ENCODE data around the gene IGSF3.
A peak's percentile ranks its signal among the peaks of the same experiment; 100 is the strongest.

Gene IGSF3

GRCh38 chr1:116556289-116557006, 111.1 kb downstream of the IGSF3 start:
- DNase-seq (ENCODE audit: low read depth): peak; percentile 50

GRCh38 chr1:116554924-116555323, 112.6 kb downstream of the IGSF3 start:
- DNase-seq (ENCODE audit: low read depth): no peak

GRCh38 chr1:116553386-116554115, 114.0 kb downstream of the IGSF3 start:
- DNase-seq (ENCODE audit: low read depth): no peak

- DNase-seq (ENCODE audit: low read depth): no peak
Observed at GRCh38 chr1:116546354-116546977, 121.1 kb downstream of the IGSF3 start.

DNA sequence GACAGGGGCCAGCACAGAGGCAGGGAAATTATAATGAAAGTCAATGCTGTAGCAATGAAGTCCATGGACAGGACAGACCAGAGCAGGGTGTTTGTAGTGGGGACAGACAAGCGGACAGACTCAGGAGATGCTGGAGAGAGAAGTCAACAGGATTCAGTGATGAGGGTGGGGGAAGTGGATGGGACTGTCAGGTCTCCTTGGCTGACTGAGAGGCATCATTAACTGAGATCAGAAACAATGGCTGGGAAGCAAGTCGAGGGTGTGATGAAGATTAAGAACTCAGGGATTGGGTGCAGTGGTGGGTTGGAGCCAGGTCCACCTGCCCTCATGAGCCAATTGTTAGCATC, 122.2 kb downstream of the IGSF3 start:
- DNase-seq (ENCODE audit: low read depth): no peak

DNA sequence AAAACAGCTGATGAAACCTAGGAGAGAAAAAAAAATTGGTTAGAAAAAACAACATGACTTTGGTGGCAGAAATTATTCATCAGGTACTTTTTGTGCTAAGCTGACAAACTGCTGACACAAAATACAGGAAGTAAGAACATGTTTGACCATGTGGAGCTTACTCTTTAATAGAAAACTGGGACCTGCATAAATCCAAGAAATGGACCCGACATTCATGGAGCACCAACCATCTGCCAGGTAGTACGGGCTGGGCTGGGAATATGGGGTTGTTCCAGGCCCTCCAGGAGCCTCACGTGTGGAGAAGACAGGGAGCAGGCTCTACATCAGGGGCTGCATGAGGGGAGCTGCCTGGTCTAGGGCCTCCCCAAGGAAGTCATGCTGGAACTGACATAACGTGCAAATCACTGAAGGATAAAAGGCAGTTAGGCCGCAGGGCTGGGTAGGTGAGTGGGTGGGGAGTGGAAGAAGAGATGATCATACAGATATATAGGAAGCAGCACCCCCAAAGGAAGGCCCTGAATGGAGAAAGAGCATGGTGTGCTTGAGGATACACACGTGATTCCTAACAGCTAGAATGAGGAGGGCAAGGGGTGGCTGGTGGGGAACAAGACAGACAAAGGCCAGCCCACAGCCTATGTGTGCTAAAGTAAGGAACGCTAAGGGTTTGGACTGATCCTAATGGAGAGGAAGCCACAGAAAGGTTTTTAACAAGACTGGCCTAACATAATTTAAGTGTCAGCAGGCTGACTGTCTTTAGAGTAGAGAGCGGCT, 122.8 kb downstream of the IGSF3 start:
- DNase-seq (ENCODE audit: low read depth): no peak

DNA sequence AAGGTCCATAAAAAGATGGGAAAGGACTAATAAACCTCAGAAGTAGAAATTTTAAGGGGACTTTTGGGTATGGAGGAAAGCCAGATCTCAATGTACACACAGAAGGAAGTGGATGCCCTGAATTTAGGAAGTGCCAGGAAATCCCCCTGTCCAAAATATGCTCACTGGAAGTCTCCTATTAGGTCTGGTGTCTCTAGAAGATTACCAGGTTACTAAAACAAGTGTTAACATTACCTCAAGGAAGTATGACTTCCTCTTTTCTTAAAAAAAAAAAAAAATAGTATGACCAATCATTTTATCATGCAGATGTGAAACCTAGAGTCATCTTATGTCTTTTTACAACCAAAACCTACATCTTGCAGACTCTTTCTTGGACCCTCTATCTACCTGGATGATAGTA, 127.4 kb downstream of the IGSF3 start:
- DNase-seq (ENCODE audit: low read depth): no peak

DNA sequence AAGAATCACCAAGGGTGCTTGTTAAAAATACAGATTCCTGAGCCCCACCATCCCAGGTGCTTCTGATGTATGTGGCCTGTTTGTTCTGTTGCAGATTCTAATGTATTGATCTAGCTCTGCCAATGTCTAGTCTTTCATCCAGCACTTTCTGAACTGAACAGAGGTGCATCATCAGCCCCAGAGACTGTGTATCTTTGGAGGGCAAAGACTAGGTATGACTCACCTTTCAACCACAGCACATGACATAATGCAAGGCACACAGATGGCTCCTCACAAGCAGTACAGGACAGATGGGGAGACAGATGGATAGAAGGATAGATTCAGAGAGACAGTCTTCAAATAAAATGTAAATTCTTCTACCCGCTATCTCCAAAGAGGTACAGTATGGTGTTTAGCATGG, 129.0 kb downstream of the IGSF3 start:
- no peak for DNase-seq (ENCODE audit: low read depth)

- no peak for DNase-seq (ENCODE audit: low read depth)
Observed at GRCh38 chr1:116537898-116538297, 129.6 kb downstream of the IGSF3 start.

- no peak for DNase-seq (ENCODE audit: low read depth)
Observed at GRCh38 chr1:116537040-116537831, 130.3 kb downstream of the IGSF3 start.

- no peak for DNase-seq (ENCODE audit: low read depth)
Observed at GRCh38 chr1:116534014-116534739, 133.4 kb downstream of the IGSF3 start.

- no peak for DNase-seq (ENCODE audit: low read depth)
Observed at GRCh38 chr1:116533429-116533820, 134.1 kb downstream of the IGSF3 start.

DNA sequence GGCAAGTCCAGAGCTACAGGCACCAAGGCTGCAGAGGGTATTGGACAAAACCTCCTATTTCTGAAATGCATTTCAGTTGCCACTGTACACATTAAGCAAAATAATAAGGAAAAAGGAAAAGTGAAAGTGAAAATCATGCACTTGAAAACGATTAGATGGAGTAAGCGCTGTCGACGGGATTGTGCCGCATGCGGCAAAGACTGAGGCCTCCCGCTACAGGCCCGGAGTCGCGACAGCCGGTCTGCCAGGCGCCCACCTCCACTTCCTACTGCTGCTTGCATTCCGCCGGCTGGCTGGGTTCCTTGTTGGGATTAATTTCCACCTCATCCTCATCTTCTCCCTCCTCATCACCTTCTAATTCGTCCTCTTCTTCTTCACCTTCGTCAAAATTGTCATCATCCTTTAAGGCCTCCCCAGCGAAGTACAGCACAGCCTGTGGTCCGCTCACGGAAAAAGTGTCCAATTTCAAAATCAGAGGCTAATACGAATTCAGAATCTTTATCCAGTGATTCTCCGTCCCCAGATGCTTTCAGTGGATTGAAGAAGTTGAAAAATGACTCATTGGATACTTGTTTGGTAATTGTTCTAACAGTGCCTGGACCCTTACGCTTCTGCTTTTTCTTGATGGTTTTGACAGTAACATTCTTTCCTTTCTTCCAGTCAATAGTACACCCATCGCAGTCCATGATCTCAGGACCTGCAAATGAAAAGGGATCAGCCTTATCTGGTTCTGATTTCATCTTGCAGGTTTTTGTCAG, 134.7 kb downstream of the IGSF3 start:
- DNase-seq (ENCODE audit: low read depth): no peak

- DNase-seq (ENCODE audit: low read depth): no peak
Observed at GRCh38 chr1:116531917-116532316, 135.6 kb downstream of the IGSF3 start.

- DNase-seq (ENCODE audit: low read depth): no peak
Observed at GRCh38 chr1:116529681-116530080, 137.9 kb downstream of the IGSF3 start.

DNA sequence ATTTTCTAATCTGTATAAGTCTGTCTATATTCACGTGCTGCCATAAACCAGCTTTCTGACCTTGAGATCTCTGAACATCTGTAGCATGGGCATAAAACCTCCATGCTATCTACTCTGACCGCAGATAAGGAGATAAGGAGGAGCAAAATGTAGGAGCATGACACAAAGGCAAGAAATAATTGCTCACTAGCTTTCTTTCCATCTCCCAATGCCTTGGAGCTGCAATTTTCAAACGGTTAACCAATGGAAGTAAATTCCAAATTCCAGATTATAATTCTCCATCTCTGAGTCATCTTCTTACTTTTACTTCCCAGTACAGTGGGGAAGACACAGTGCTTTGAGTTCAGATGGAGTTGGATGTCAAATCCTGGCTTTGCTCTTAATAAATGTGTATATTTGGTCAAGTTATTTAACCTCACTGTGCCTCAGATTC, 138.3 kb downstream of the IGSF3 start:
- no peak for DNase-seq (ENCODE audit: low read depth)

GRCh38 chr1:116528329-116529083, 139.0 kb downstream of the IGSF3 start:
- no peak for DNase-seq (ENCODE audit: low read depth)

DNA sequence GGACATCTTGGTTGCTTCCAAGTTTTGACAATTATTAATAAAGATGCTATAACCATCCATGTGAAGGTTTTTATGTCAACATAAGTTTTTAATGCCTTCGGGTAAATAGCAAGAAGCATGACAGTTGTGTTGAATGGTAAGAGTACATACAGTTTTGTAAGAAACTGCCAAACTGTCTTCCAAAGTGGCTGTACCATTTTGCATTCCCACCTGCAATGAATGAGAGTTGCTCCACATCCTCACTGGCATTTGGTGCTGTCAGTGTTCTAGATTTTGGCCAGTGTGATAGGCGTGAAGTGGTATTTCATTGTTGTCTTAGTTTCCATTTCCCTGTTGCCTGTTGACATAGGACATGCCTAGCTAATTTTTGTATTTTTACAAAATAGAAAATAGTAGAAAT, 142.1 kb downstream of the IGSF3 start:
- no peak for DNase-seq (ENCODE audit: low read depth)

Data from stimulated activated CD8-positive, alpha-beta memory T cell treated with anti-CD3 and anti-CD28 coated beads, Interleukin-7, amount 100 ng/mL, for 24 hours (primary cell).